SU-DHL-6 (cell line): ENCODE data around the gene RHOJ.

Experiments
- CTCF ChIP-seq: fragments of 200-600 bp; sonication (generic); IDR thresholded peaks from one replicate; pipeline ENCODE4 v1.5.1; 2017; ENCODE audit warnings: antibody characterized with exemption, mild to moderate bottlenecking, low read length, moderate library complexity; ENCODE audit not compliant: insufficient read depth, poor library complexity, severe bottlenecking
- EZH2phosphoT487 ChIP-seq: fragments of 200-600 bp; sonication (generic), shearing (Covaris generic); conservative IDR thresholded peaks from 2 replicates; pipeline ENCODE4 v1.6.1; 2018; ENCODE audit warnings: mild to moderate bottlenecking, antibody characterized with exemption, low read length, moderate library complexity, mixed read lengths

DNA sequence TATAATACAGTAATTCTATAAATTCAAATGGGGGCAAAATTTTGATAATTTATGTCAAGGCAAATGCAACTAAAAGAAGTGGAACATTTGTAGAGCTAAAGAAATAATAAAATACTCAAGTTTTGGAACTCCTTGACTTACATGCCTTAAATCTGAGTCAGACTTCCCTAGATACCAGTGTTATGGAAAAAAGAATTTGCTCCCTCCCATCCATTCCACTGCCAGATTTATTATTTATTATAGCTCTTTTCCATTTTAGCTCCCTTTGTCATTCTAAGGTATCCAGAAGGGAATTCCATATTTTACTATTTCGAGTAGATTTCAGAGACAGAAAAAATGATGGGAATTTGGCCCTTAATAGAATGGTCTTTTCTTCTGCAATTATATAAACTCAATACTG, 44.0 kb downstream of the RHOJ start:
- no peak for TF ChIP-seq EZH2phosphoT487
- TF ChIP-seq CTCF: no peak
